Smooth muscle cell of trachea (primary cell): ENCODE measurements around the gene LSM8. TPM values are rescaled to one million over a fixed set of nuclear protein-coding genes. Genes with fewer than 3 reads are reported as not detected.

Experiments
- total RNA-seq: library from RNA; depleted of rRNA; stranded (reverse); fragments of >200 nt; gene quantifications from 2 replicates; pipeline ENCODE4 v1.2.1, GENCODE V29; 2014

The LSM8 gene
- 15.1 and 34.8 TPM in 2 replicates for total RNA-seq

GRCh38 chr7:118183786-118184564 is at the start of gene LSM8:
LSM8 (plus strand) TSS chr7:118184164; CDS start chr7:118184224, 60 bp downstream.

GRCh38 chr7:118224521-118224920 is 40.6 kb downstream of the LSM8 start, which contains the start of gene ANKRD7:
ANKRD7 (plus strand) TSS chr7:118224704; CDS start chr7:118224831, 127 bp downstream.

Other genes with a start within 250 kb of the LSM8 start
- 1.7 and 3.8 TPM in 2 replicates for gene ANKRD7, start 40.5 kb downstream of the LSM8 start, total RNA-seq